Measurements from ENCODE around the gene NAV2.
"Not testable (repeated sequence)": the region's sequence is repeated elsewhere in the genome, so short reads cannot be mapped to it uniquely, and the experiment has no call there.

The NAV2 gene

GRCh38 chr11:19982774-19983495 is 270.3 kb downstream of the NAV2 start:
- DNase-seq, result no peak

GRCh38 chr11:19984048-19984742 is 271.6 kb downstream of the NAV2 start:
- no peak for DNase-seq

- DNase-seq, result no peak
Observed at GRCh38 chr11:19985111-19985510, 272.5 kb downstream of the NAV2 start.

- no peak for DNase-seq
Observed at GRCh38 chr11:19987331-19987801, 274.7 kb downstream of the NAV2 start.

GRCh38 chr11:19988598-19988997 is 276.0 kb downstream of the NAV2 start:
- DNase-seq, result no peak

GRCh38 chr11:19989191-19989590 is 276.6 kb downstream of the NAV2 start:
- no peak for DNase-seq

- no peak for DNase-seq
Observed at GRCh38 chr11:19992162-19992561, 279.5 kb downstream of the NAV2 start.

GRCh38 chr11:19992998-19993397 is 280.4 kb downstream of the NAV2 start:
- no peak for DNase-seq

GRCh38 chr11:19994672-19995071 is 282.0 kb downstream of the NAV2 start:
- DNase-seq, result no peak

GRCh38 chr11:19995145-19995544 is 282.5 kb downstream of the NAV2 start:
- no peak for DNase-seq

GRCh38 chr11:19996571-19996970 is 283.9 kb downstream of the NAV2 start:
- no peak for DNase-seq

- no peak for DNase-seq
Observed at GRCh38 chr11:20000022-20000350, 287.3 kb downstream of the NAV2 start.

- DNase-seq, result no peak
Observed at GRCh38 chr11:20000351-20001134, 287.9 kb downstream of the NAV2 start.

GRCh38 chr11:20002312-20003216 is 289.9 kb downstream of the NAV2 start:
- DNase-seq, result no peak

- DNase-seq, result no peak
Observed at GRCh38 chr11:20003351-20003750, 290.7 kb downstream of the NAV2 start.

GRCh38 chr11:20004866-20005265 is 292.2 kb downstream of the NAV2 start:
- DNase-seq, result no peak

GRCh38 chr11:20005747-20006146 is 293.1 kb downstream of the NAV2 start:
- DNase-seq, result no peak

GRCh38 chr11:20006618-20007017 is 294.0 kb downstream of the NAV2 start:
- DNase-seq, result not testable (repeated sequence)

- DNase-seq, result no peak
Observed at GRCh38 chr11:20007386-20007785, 294.7 kb downstream of the NAV2 start.

- no peak for DNase-seq
Observed at GRCh38 chr11:20008190-20008870, 295.7 kb downstream of the NAV2 start.

GRCh38 chr11:20008871-20009644 is 296.4 kb downstream of the NAV2 start:
- no peak for DNase-seq
